CD8-positive, alpha-beta memory T cell (primary cell): ENCODE measurements around the gene UBN1. TPM values are rescaled to one million over a fixed set of nuclear protein-coding genes. Genes with fewer than 3 reads are reported as not detected.

Experiments
- CTCF ChIA-PET: fragments of 350-600 bp; sonication (Branson Sonifier 250); formaldehyde crosslinking; loops from one replicate; lab custom pipeline; 2021; ENCODE audit warnings: antibody characterized with exemption; lab: Charles Lee
- POLR2A ChIA-PET: fragments of 350-600 bp; sonication (Branson Sonifier 250); formaldehyde crosslinking; loops from one replicate; lab custom pipeline; 2021; ENCODE audit warnings: antibody characterized with exemption; lab: Charles Lee
- DNase-seq, 5 donors: peaks; one replicate each; pipeline versions ENCODE4 v3.0.0 to v3.0.0-alpha.2; 2020 to 2022; ENCODE audit warnings: mixed read lengths in 1 of 5
- H3K27ac ChIP-seq: one replicate; pipeline ENCODE4 v1.7.0; 2013; ENCODE audit warnings: low read depth, mild to moderate bottlenecking, low read length, moderate library complexity
- H3K27me3 ChIP-seq: 2 replicates; pipeline ENCODE4 v1.7.0; 2013; ENCODE audit warnings: low read length, mild to moderate bottlenecking; ENCODE audit not compliant: insufficient read depth, poor library complexity, severe bottlenecking
- H3K36me3 ChIP-seq: 2 replicates; pipeline ENCODE4 v1.7.0; 2013; ENCODE audit warnings: mild to moderate bottlenecking, low read length, moderate library complexity; ENCODE audit not compliant: insufficient read depth
- H3K4me1 ChIP-seq: 2 replicates; pipeline ENCODE4 v1.7.0; 2013; ENCODE audit warnings: mild to moderate bottlenecking, low read length, moderate library complexity; ENCODE audit not compliant: insufficient read depth
- H3K4me3 ChIP-seq: 2 replicates; pipeline ENCODE4 v1.7.0; 2013; ENCODE audit warnings: mild to moderate bottlenecking, low read length
- H3K9me3 ChIP-seq: 2 replicates; pipeline ENCODE4 v1.7.0; 2013; ENCODE audit warnings: mild to moderate bottlenecking, low read length
- H3K27ac Mint-ChIP-seq, 8 donors: one replicate each; pipeline ENCODE4 v1.8.0; 2020 to 2021; ENCODE audit warnings: mixed read lengths in 8 of 8, mild to moderate bottlenecking in 6 of 8, inconsistent platforms in 3 of 8, moderate library complexity in 3 of 8
- H3K27me3 Mint-ChIP-seq, 2 donors: one replicate each; pipeline ENCODE4 v1.8.0; 2020 to 2021; ENCODE audit warnings: mixed read lengths in 2 of 2, mild to moderate bottlenecking in 1 of 2, moderate library complexity in 1 of 2
- H3K36me3 Mint-ChIP-seq, 3 donors: one replicate each; pipeline ENCODE4 v1.8.0; 2020 to 2021; ENCODE audit warnings: mixed read lengths in 3 of 3, inconsistent platforms in 1 of 3, mild to moderate bottlenecking in 1 of 3
- H3K4me1 Mint-ChIP-seq, 3 donors: one replicate each; pipeline ENCODE4 v1.8.0; 2020 to 2021; ENCODE audit warnings: mixed read lengths in 3 of 3, inconsistent platforms in 1 of 3, mild to moderate bottlenecking in 1 of 3
- H3K4me3 Mint-ChIP-seq, 7 donors: one replicate each; pipeline ENCODE4 v1.8.0; 2020 to 2021; ENCODE audit warnings: mixed read lengths in 7 of 7, mild to moderate bottlenecking in 6 of 7, moderate library complexity in 4 of 7, inconsistent platforms in 2 of 7
- H3K9me3 Mint-ChIP-seq, 5 donors: one replicate each; pipeline ENCODE4 v1.8.0; 2020 to 2022; ENCODE audit warnings: mixed read lengths in 5 of 5, mild to moderate bottlenecking in 3 of 5, moderate library complexity in 2 of 5, inconsistent platforms in 1 of 5
- polyA plus RNA-seq: library from polyadenylated mRNA; unstranded; fragments of 300-500 nt; fragmentation: Illumina TruSeq; gene quantifications from one replicate; pipeline ENCODE4 v1.2.3, GENCODE V29; 2021
- total RNA-seq, 2 experiments: library from RNA; stranded (reverse); gene quantifications; one replicate each; pipeline ENCODE4 v1.2.3, GENCODE V29; 2021

Gene UBN1
- total and polyA plus RNA-seq, 3 experiments from 2014 or later: 23.3 to 41.0 (median 40.3) TPM

DNA sequence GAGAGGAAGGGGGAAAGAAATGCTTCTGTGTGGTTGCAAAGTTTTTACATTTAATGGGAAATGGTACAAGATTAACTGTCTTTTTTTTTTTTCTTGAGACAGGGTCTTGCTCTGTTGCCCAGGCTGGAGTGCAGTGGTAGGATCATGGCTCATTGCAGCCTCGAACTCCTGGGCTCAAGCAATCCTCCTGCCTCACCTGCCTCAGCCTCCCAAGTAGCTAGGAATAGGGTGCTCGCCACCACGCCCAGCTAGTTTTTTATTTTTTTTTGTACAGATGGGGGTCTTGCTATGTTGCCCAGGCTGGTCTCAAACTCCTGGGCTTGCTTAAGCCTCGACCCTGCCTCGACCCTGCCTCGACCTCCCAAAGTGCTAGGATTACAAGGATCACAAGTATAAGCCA lies 41.0 kb upstream of the UBN1 start:
- Histone ChIP-seq H3K36me3 (peaks cover 9% of the 10 kb centered on the region), H3K9me3 (no peaks in the 10 kb centered on the region), H3K4me1 (peaks cover 8% of the 10 kb centered on the region), H3K27ac (no peak overlapping the region), H3K27me3 (no peaks in the 10 kb centered on the region), H3K4me3 (no peak overlapping the region)
- ChIA-PET POLR2A (interaction anchor here (0.7 to 0.8 kb wide), 2 partner anchors 46 to 141 kb away, joined by 5 to 6 read pairs; no protein-coding TSS in a partner anchor), CTCF (interaction anchor here (1.2 kb wide), 1 partner anchor 72 kb away, joined by 4 read pairs; the partner anchor contains the start of genes ANKS3 and DNAAF8)
- no peaks in the 10 kb centered on the region for H3K9me3 Mint-ChIP-seq
- H3K27me3 Mint-ChIP-seq: no peaks in the 10 kb centered on the region
- H3K36me3 Mint-ChIP-seq: peaks cover 0 to 49% (median 6%) of the 10 kb centered on the region in 3 donors
- peak overlapping the region in 1 of 8 donors; percentile 17 for H3K27ac Mint-ChIP-seq
- no peak for DNase-seq
- peak overlapping the region in 1 of 7 donors; percentile 34 for H3K4me3 Mint-ChIP-seq
- peaks cover 8 to 17% (median 10%) of the 10 kb centered on the region in 3 donors for H3K4me1 Mint-ChIP-seq

DNA sequence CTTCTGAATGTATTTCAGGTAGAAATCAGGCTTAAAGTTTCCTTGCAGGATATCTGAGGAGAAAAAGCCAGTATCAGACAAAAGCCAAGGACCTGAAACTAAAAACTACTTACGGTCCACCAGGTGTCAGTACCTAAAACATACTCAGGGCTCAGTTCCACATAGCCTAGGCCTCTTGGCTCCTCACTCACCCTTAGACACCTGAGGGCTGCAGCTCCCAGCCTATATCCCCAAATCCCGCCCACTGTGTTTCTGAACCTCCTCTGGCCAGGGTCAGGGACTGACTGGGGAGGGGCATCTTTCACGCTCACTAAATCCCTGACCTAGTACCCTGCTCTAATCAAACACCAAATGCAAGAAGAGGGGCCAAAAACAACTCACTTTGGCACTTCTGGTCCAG lies 36.0 kb upstream of the UBN1 start:
- Histone ChIP-seq H3K27me3 (no peaks in the 10 kb centered on the region), H3K36me3 (peaks cover 29% of the 10 kb centered on the region), H3K4me1 (no peaks in the 10 kb centered on the region), H3K27ac (no peak overlapping the region), H3K4me3 (no peak overlapping the region), H3K9me3 (no peaks in the 10 kb centered on the region)
- ChIA-PET CTCF (no interaction called here), POLR2A (no interaction called here)
- H3K27me3 Mint-ChIP-seq: no peaks in the 10 kb centered on the region
- no peak overlapping the region for H3K4me3 Mint-ChIP-seq
- no peaks in the 10 kb centered on the region for H3K9me3 Mint-ChIP-seq
- no peaks in the 10 kb centered on the region for H3K4me1 Mint-ChIP-seq
- peak overlapping the region in 2 of 8 donors; percentile 58 to 78 for H3K27ac Mint-ChIP-seq
- peaks cover 3 to 72% (median 17%) of the 10 kb centered on the region in 3 donors for H3K36me3 Mint-ChIP-seq
- no peak for DNase-seq

DNA sequence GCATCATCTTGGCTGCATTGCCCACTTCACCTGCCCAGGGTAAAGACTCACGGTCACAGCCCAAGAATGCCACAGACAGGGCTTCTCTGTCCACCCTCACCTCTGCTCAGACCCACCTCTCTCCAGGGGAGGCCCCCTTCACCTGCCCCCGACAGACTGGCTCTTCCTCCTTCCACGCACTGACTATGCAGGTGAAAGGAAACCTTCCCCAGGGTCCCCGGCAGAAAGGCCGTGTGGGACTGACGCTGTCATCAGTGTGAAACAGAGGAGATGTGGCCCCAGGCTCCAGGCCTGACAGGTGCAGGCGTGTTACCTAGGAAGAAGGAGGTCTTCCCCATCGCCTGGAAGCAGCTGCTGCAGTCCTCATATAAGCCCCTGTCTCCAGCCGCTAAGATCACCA lies 35.5 kb upstream of the UBN1 start:
- H3K4me3 ChIP-seq: no peak overlapping the region
- no peaks in the 10 kb centered on the region for H3K27me3 ChIP-seq
- ChIA-PET CTCF (no interaction called here), POLR2A (no interaction called here)
- H3K4me1 ChIP-seq: no peaks in the 10 kb centered on the region
- no peak overlapping the region for H3K27ac ChIP-seq
- DNase-seq: no peak
- Mint-ChIP-seq H3K27ac (peak overlapping the region in 2 of 8 donors; percentile 54 to 66), H3K4me1 (no peaks in the 10 kb centered on the region), H3K27me3 (no peaks in the 10 kb centered on the region), H3K4me3 (no peak overlapping the region), H3K9me3 (no peaks in the 10 kb centered on the region), H3K36me3 (peaks cover 5 to 72% (median 19%) of the 10 kb centered on the region in 3 donors)
- peaks cover 29% of the 10 kb centered on the region for H3K36me3 ChIP-seq
- no peaks in the 10 kb centered on the region for H3K9me3 ChIP-seq

DNA sequence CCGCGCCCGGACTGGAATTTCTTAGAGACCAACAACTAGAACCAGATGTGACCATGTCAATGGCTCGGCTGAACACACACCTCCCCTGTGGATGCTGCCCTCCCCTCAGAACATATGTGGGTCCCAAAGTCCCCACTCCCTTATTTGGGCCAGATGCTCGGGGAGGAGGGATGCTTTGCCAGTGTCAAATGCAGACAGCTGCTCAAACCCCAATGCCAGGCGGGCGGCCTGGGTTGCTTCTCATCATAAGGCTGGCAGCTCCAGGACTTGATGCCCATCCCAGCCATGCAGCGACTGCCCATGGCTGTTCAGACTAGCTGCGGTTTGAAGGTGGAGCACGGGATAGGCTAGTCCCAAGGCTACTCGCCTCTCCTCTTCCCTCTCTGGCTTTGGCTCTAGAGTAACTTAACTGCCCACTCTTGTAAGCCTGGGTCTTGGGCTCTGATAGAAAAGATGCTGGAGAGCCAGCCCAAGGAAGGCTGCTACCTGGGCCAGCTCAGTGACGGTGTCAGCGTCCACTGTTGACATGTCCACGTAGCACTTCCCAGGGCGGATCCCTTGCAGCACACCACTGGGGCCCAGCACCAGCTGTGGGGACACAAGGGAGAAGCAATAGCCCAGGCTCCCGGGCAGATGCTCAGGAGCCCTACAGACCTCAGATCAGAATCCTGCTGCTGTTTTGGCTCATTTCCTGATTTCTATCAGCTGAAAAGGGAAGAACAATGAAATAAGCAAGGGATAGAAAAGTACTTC lies 33.9 kb upstream of the UBN1 start:
- no peaks in the 10 kb centered on the region for H3K9me3 Mint-ChIP-seq
- H3K4me3 Mint-ChIP-seq: no peak overlapping the region
- peak overlapping the region in 1 of 8 donors; percentile 68 for H3K27ac Mint-ChIP-seq
- Histone ChIP-seq H3K36me3 (peaks cover 26% of the 10 kb centered on the region), H3K9me3 (no peaks in the 10 kb centered on the region), H3K4me1 (no peaks in the 10 kb centered on the region), H3K27ac (no peak overlapping the region), H3K27me3 (no peaks in the 10 kb centered on the region), H3K4me3 (no peak overlapping the region)
- peaks cover 5 to 72% (median 16%) of the 10 kb centered on the region in 3 donors for H3K36me3 Mint-ChIP-seq
- no peaks in the 10 kb centered on the region for H3K27me3 Mint-ChIP-seq
- no peaks in the 10 kb centered on the region for H3K4me1 Mint-ChIP-seq
- CTCF ChIA-PET: no interaction called here
- no peak for DNase-seq
- POLR2A ChIA-PET: no interaction called here

DNA sequence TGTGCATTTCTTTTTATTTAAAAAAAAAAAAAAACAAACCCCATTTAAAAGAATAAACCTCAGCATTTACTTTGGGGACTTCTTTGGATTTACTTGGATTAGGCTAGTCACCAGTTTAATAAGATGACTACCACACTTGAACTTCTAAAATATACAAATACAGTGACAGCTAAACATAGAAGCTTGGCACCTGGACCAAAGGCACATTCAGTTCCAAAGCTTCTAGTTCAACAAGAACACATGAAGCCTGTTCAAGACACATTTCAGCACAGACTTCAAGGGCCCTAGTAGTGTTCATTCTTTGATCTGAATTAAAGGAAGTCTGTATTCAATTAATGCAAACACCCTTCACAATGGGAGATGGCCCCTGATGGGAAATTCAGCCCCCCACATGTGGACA lies 33.2 kb upstream of the UBN1 start:
- Mint-ChIP-seq H3K27me3 (no peaks in the 10 kb centered on the region), H3K36me3 (peaks cover 5 to 73% (median 16%) of the 10 kb centered on the region in 3 donors), H3K27ac (peak overlapping the region in 1 of 8 donors; percentile 40), H3K4me1 (no peaks in the 10 kb centered on the region), H3K9me3 (no peaks in the 10 kb centered on the region), H3K4me3 (no peak overlapping the region)
- H3K9me3 ChIP-seq: no peaks in the 10 kb centered on the region
- H3K4me3 ChIP-seq: no peak overlapping the region
- no peak overlapping the region for H3K27ac ChIP-seq
- DNase-seq: no peak
- peaks cover 26% of the 10 kb centered on the region for H3K36me3 ChIP-seq
- H3K27me3 ChIP-seq: no peaks in the 10 kb centered on the region
- H3K4me1 ChIP-seq: no peaks in the 10 kb centered on the region
- ChIA-PET POLR2A (no interaction called here), CTCF (no interaction called here)

DNA sequence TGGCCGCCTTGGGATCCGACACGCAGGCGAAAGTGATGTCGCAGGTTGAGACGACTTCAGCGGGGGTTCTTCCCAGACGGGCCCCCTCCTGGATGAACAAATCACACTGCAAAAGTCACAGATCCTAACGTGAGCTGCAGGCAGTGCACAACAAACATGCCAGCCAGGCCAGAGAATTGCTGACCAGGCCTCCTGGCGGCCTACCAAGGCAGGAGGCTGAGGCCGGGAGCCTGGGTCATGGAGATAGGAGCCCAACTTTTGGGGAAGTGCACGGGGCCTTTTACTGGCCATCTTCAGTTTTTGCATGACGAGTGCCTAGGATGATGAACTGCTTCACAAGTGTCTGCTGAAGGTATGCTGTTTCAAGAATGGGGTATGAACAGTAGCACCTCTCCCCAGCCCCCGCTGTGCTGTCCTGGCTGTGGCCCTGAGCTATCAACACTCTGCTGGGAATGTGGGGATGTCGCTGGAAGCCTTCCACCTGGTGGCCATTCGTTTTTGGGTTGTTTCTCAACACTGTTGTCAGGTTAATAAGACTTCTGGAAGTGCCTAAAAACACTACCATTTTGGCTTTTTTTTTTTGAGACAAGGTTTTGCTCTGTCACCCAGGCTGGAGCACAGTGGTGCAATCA lies 32.6 kb upstream of the UBN1 start:
- Histone ChIP-seq H3K4me3 (no peak overlapping the region), H3K27ac (no peak overlapping the region), H3K4me1 (no peaks in the 10 kb centered on the region), H3K27me3 (no peaks in the 10 kb centered on the region), H3K9me3 (no peaks in the 10 kb centered on the region), H3K36me3 (peaks cover 26% of the 10 kb centered on the region)
- peaks cover 5 to 77% (median 16%) of the 10 kb centered on the region in 3 donors for H3K36me3 Mint-ChIP-seq
- no peaks in the 10 kb centered on the region for H3K9me3 Mint-ChIP-seq
- no peaks in the 10 kb centered on the region for H3K27me3 Mint-ChIP-seq
- peak overlapping the region in 1 of 8 donors; percentile 65 for H3K27ac Mint-ChIP-seq
- no peak for DNase-seq
- no peaks in the 10 kb centered on the region for H3K4me1 Mint-ChIP-seq
- ChIA-PET CTCF (no interaction called here), POLR2A (no interaction called here)
- H3K4me3 Mint-ChIP-seq: no peak overlapping the region

DNA sequence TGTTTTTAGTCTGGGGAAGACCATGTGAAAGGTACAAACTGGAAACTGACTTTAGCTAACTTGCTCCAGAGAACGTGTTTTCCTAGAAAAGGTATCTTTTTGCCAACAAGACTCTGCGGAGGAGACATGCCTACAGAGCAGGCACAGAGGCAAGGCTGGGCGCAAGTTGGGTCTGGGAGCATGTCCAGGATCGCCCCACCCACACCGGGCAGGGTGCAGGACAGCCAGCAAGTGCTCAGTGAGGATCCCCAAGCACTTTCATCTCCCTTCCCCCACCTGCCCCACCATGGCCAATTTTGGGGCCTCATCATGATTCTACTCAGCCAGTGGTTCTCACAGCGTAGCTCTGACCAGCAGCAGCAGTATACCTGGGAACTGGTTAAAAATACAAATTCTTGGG lies 26.6 kb upstream of the UBN1 start:
- Mint-ChIP-seq H3K27me3 (no peaks in the 10 kb centered on the region), H3K9me3 (no peaks in the 10 kb centered on the region), H3K4me1 (peaks cover 0 to 4% (median 0%) of the 10 kb centered on the region in 3 donors), H3K27ac (peak overlapping the region in 1 of 8 donors; percentile 41), H3K36me3 (peaks cover 9 to 78% (median 18%) of the 10 kb centered on the region in 3 donors), H3K4me3 (no peak overlapping the region)
- Histone ChIP-seq H3K9me3 (no peaks in the 10 kb centered on the region), H3K27ac (no peak overlapping the region), H3K27me3 (no peaks in the 10 kb centered on the region), H3K4me1 (no peaks in the 10 kb centered on the region), H3K36me3 (peaks cover 35% of the 10 kb centered on the region), H3K4me3 (no peak overlapping the region)
- POLR2A ChIA-PET: no interaction called here
- no peak for DNase-seq
- CTCF ChIA-PET: interaction anchor here (0.6 kb wide), 1 partner anchor 22 kb away, joined by 3 read pairs; no protein-coding TSS in a partner anchor

DNA sequence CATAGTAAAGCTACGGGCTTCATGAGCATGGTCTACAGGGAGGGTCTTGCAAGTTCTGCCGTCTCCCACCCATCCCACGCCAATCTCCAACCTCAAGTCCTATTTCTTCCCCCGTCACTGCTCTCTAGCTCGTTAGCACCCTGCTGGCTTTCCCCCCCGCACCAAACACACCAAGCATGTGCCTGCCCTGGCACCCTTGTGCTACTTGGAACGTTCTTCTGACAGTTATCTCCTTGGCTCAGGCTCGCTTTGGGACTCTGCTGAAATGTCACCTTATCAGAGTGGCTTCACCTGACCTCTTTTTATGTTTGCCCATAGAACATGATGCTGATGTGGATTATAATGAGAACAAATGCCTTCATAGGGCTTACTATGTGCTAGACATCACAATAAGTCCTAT lies 22.1 kb upstream of the UBN1 start:
- Histone ChIP-seq H3K4me1 (no peaks in the 10 kb centered on the region), H3K27me3 (no peaks in the 10 kb centered on the region), H3K9me3 (no peaks in the 10 kb centered on the region), H3K4me3 (no peak overlapping the region), H3K27ac (no peak overlapping the region), H3K36me3 (peaks cover 56% of the 10 kb centered on the region)
- POLR2A ChIA-PET: no interaction called here
- peak overlapping the region in 2 of 8 donors; percentile 24 to 43 for H3K27ac Mint-ChIP-seq
- H3K4me1 Mint-ChIP-seq: peaks cover 0 to 4% (median 0%) of the 10 kb centered on the region in 3 donors
- H3K36me3 Mint-ChIP-seq: peaks cover 4 to 84% (median 19%) of the 10 kb centered on the region in 3 donors
- no peaks in the 10 kb centered on the region for H3K9me3 Mint-ChIP-seq
- no peak for DNase-seq
- H3K27me3 Mint-ChIP-seq: no peaks in the 10 kb centered on the region
- H3K4me3 Mint-ChIP-seq: no peak overlapping the region
- CTCF ChIA-PET: no interaction called here
